Skeletal muscle satellite cell (primary cell): Measurements from ENCODE around the gene SKP1.

ENCODE experiments used
- H3K27me3 ChIP-seq: 2 replicates; pipeline ENCODE4 v1.7.0; 2013; ENCODE audit warnings: low read length; ENCODE audit not compliant: control insufficient read depth, insufficient read depth
- H3K36me3 ChIP-seq: 2 replicates; pipeline ENCODE4 v1.7.0; 2013; ENCODE audit warnings: mild to moderate bottlenecking, control low read depth, low read length; ENCODE audit not compliant: insufficient read depth
- H3K4me1 ChIP-seq: 2 replicates; pipeline ENCODE4 v1.7.0; 2013; ENCODE audit warnings: low read length; ENCODE audit not compliant: control insufficient read depth, insufficient read depth
- H3K4me2 ChIP-seq: 2 replicates; pipeline ENCODE4 v1.7.0; 2013; ENCODE audit warnings: mild to moderate bottlenecking, low read length
- H3K4me3 ChIP-seq: 2 replicates; pipeline ENCODE4 v1.7.0; 2013; ENCODE audit warnings: low read length
- H3K9ac ChIP-seq: 2 replicates; pipeline ENCODE4 v1.7.0; 2013; ENCODE audit warnings: mild to moderate bottlenecking, low read depth, low read length, moderate library complexity
- H3K9me3 ChIP-seq: replicated peaks from 2 replicates; pipeline ENCODE4 v1.7.0; 2013; ENCODE audit warnings: mild to moderate bottlenecking, control low read depth, low read length

The SKP1 gene

DNA sequence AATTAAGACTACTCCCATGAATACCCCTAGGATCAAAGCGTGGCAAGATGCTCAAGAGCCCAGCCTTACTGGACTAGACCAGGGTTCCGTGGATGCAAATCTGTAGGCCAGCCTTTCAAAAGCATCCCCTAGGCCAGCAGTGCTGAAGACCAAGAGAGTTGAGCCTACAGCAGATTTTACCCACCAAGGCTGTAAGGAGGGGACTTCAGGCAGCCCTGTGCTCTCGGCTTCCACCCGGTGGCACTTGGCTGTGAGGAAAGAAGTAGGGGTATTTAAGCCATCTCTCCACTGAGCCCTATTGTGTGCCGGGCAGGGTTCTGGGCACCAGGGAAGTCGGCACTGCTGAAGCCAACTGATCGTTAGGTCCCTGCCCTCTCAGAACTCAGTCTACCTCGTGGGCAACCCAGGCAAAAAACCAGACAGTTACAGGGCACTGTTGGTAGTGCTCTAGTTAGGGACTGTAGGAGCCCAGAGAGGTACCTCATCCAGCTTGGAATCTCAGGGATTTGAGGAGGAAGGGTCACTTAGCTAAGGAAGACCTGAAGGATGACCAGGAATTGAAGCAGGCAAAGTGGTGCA lies 36.8 kb downstream of the SKP1 start:
- Histone ChIP-seq H3K9ac (no peak overlapping the region), H3K4me1 (peaks cover 8% of the 10 kb centered on the region), H3K9me3 (no peaks in the 10 kb centered on the region), H3K4me2 (no peak overlapping the region), H3K36me3 (peaks cover 44% of the 10 kb centered on the region), H3K4me3 (no peak overlapping the region), H3K27me3 (no peaks in the 10 kb centered on the region)

DNA sequence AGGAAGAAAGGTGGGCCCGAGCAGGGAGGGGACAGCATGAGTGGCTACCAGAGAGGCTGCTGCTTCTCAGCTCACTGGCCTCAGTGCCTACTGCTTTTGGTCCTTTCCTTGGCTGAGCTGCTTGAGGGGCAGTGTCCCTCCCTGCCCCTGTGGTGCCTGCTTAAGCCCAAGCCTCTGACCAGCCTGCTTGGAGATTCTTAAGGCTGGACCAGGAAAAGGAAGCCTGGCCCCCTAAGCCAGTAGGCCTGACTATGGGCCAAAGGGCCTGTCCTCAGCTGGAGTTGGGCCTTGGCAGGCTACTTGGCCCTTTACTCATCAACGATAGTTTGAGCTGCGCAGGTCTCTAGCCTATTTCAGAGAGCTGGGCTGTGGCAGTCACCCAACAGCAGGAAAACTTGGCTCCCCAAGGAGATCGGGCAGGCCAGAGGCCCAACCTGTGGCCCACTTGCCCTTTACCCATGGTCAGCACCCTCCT lies 37.3 kb downstream of the SKP1 start:
- H3K9ac ChIP-seq = no peak overlapping the region
- no peak overlapping the region for H3K4me3 ChIP-seq
- no peaks in the 10 kb centered on the region for H3K9me3 ChIP-seq
- peaks cover 8% of the 10 kb centered on the region for H3K4me1 ChIP-seq
- H3K27me3 ChIP-seq = no peaks in the 10 kb centered on the region
- H3K36me3 ChIP-seq = peaks cover 43% of the 10 kb centered on the region
- H3K4me2 ChIP-seq = no peak overlapping the region

DNA sequence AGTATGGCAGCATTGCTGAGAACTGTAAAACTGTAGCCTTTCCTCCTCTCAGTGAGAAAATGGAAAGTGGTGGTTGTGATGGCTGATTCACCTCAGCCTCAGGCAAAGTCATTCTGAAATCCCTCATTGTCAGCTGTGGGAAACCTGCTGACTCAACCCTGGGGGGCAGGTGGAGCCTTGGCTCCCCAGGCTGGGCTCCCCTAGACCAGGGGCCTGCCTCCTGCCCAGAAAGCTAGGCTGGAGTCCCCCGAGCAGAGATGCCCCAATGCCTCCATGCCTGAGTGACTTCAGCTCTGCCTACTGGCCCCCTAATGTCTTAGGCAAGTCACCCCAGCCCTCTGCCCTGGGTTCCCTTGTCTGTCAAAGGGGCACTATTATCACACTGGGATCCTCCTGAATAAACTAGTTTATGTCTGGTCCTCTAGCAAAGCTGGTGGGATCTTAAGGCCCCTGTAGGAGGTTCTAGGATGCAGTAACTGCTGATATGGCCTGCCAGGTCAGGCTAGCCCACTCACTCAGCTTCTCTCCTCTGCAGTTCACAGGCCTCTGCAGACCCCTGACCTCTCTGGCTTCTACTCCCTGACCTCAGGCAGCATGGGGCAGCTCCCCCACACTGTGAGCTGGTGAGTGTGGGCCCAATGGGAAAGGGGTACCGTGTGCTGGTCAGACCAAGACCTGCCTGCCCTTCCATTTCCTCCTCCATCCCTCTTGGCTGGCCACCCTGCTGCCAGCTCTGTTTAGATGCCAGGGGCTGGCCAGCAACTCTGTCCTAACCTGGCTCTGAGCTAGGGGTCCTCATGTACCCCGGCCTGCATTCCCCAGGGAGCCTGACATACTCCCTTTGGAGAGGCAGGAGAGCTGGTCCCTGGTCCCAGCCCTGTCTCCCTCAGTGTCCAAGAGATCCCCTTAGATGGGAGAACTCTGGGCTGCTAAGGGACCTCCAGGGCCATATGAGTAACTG lies 38.1 kb downstream of the SKP1 start:
- H3K36me3 ChIP-seq = peaks cover 44% of the 10 kb centered on the region
- no peak overlapping the region for H3K9ac ChIP-seq
- H3K4me1 ChIP-seq = peaks cover 8% of the 10 kb centered on the region
- H3K4me3 ChIP-seq = no peak overlapping the region
- no peak overlapping the region for H3K4me2 ChIP-seq
- no peaks in the 10 kb centered on the region for H3K9me3 ChIP-seq
- no peaks in the 10 kb centered on the region for H3K27me3 ChIP-seq

DNA sequence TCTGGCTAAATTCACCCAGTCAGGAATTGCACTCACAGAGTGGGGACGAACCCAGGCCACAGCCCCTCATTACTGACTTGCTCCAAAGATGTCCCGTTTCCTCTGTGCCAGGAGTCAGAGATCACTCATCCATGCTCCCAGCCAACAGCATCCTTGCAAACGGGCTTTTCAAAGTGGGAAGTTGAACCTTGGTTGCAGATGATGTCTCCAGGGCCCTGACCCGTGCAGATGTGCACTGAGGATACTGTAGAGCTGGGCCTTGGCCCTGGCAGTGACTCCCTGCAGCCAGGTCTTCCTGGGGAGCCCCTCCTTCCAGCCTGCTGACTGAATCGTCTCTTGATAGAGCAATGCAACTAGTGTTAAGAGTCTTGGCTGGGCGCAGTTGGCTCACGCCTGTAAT lies 40.0 kb downstream of the SKP1 start:
- no peak overlapping the region for H3K4me3 ChIP-seq
- no peak overlapping the region for H3K4me2 ChIP-seq
- no peak overlapping the region for H3K9ac ChIP-seq
- no peaks in the 10 kb centered on the region for H3K27me3 ChIP-seq
- peaks cover 8% of the 10 kb centered on the region for H3K4me1 ChIP-seq
- H3K36me3 ChIP-seq = peaks cover 48% of the 10 kb centered on the region
- no peaks in the 10 kb centered on the region for H3K9me3 ChIP-seq

DNA sequence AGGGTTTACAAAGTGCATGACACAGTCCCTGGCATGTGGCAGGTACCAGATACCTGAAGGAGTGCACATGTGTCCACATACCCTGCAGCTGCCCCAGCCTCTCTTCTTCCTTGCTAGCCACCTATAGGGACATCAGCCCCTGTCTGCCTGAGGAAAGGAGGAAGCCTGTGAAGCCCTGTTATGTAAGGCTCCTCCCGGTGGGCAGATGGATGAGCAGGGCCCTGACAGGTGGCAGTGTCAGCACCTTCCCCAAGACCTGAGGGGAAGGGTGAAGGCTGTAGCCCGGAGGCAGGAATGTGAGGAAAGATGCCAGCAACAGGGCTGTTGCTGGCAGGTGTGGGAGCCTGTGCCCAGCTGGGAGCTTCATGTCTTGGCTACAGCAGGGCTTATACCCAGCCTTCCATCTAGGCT lies 40.5 kb downstream of the SKP1 start:
- Histone ChIP-seq H3K9ac (no peak overlapping the region), H3K36me3 (peaks cover 50% of the 10 kb centered on the region), H3K4me2 (no peak overlapping the region), H3K9me3 (no peaks in the 10 kb centered on the region), H3K4me1 (peaks cover 8% of the 10 kb centered on the region), H3K4me3 (no peak overlapping the region), H3K27me3 (no peaks in the 10 kb centered on the region)

DNA sequence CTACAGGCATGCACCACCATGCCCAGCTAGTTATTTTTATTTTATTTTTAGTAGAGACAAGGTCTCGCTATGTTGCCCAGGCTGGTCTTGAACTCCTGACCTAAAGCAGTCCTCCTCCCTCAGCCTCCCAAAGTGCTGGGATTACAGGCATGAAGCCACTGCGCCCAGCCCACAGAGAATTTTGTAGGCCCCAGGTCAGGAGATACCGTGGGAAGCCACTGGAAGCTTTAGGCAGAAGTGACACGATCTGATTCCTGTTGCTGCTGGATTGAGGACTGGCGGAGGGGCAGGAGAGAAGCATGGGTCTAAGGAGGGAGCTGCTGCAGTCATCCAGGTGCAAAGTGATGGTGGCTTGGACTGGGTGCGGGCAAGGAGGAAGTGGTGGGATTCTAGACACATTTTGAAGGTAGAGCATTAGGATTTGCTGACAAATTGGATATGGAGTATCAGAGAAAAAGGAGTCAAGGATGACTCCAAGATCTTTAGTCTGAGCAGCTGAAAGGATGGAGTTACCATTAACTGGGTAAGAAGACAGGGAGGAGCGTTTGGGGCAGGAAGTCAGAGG lies 41.6 kb downstream of the SKP1 start:
- Histone ChIP-seq H3K9me3 (no peaks in the 10 kb centered on the region), H3K27me3 (no peaks in the 10 kb centered on the region), H3K4me2 (no peak overlapping the region), H3K9ac (no peak overlapping the region), H3K4me1 (peaks cover 8% of the 10 kb centered on the region), H3K4me3 (no peak overlapping the region), H3K36me3 (peaks cover 46% of the 10 kb centered on the region)

DNA sequence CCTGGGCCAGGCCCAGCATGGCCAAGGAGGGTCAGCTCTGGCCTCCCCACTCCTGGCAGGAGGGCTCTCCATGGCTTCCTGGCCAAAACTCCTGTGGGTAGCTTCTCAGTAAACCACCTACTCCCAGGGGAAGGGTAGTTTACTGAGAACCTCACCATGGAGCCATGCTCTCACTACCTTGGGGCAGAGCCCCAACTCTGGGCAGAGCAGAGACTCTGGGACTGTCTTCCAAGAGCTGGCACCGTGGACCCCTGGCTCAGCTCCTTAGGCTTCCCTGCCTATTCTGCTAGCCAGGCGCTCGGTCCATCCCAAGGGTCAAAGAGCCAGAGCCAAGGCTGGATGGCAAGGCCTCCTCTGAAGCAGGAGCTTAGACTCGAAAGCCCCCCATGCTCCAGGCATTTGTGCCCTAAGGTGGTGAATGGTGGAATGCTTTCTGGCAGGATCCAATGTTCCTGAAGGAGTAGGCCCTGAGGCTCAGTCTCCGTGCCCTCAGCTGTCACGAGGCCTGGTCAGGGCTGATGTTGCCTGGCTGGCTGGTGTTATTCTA lies 42.7 kb downstream of the SKP1 start:
- Histone ChIP-seq H3K4me1 (peaks cover 8% of the 10 kb centered on the region), H3K4me3 (no peak overlapping the region), H3K4me2 (no peak overlapping the region), H3K9me3 (no peaks in the 10 kb centered on the region), H3K27me3 (no peaks in the 10 kb centered on the region), H3K9ac (no peak overlapping the region), H3K36me3 (peaks cover 47% of the 10 kb centered on the region)

DNA sequence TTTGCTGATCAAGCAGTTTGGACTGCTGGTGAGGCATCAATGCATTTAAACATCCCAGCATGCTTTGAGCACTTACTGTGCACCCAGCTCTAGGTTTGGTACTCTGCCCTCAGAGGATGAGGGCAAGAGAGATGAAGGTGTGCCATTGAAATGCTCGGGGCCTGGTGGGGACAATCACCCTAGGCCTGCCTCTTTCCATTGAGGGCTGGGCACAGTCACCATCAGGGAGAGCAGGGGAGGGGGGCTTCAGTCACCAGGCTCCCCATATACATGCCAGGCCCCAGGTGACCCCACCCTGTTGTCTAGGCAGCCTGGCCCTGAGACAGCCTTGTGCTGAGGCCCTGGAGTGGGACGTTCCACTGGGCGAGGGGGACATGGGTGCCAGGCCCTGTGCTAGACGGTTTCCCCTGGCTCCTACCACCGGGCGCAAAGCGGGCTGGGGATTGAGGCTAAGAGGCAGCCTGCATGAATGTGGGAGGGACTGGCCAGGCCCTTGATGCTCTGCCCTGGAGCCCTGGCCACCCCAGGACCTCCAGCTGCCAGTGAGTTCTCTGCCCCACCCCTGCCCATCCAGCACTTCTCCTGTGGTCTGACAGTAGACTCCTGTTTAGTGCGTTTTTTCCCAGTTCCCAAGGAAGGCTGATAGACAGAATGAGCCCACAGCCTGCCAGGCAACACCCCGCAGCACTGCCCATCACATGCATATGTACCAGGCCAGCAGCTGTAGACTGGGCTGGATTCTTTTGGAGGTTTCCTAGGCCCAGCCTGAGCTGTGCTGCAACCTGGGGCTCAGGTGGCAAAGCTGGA lies 43.4 kb downstream of the SKP1 start:
- Histone ChIP-seq H3K4me3 (no peak overlapping the region), H3K9me3 (no peaks in the 10 kb centered on the region), H3K27me3 (no peaks in the 10 kb centered on the region), H3K4me1 (peaks cover 5% of the 10 kb centered on the region), H3K9ac (no peak overlapping the region), H3K36me3 (peaks cover 53% of the 10 kb centered on the region), H3K4me2 (no peak overlapping the region)

DNA sequence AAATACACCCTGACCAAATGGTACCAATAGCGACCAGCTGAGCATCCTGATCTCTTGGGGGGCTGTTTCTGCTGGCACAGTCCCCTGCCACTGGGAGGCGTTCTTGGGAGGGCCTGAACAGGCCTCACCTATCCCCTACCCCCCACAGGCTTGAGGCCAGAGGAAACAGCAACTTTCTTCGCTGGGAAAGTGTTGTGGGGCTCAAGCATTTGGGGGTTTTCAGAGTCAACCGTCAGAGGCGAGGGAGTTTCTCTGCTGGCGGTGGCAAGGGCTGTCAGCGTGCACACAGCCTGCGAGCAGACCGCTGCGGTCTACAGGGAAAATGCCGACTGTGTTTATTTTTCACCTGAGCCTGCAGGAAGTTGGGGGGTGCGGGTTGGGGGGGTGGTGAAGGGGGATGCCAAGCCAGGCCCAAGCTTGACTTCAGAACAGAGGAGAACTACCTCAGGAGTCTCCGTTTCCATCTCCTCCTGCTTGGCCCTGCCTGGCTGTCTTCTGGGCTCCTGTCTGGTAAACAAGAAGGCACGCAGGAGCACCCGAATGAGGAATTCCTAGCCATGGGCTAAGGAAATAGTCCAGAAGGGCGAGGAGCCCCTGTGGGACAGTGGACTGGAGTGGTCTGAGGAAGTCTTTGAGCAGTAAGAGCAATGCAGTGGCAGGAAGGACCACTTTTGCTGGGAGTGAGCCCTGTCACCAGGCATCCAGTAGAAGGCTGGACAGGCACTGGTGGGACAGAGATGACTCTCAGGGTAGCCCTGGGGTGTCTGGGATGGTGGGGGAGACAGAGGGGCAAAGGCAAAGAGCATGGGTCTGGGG lies 44.2 kb downstream of the SKP1 start:
- Histone ChIP-seq H3K27me3 (no peaks in the 10 kb centered on the region), H3K4me3 (no peak overlapping the region), H3K9ac (no peak overlapping the region), H3K4me2 (no peak overlapping the region), H3K9me3 (no peaks in the 10 kb centered on the region), H3K4me1 (no peaks in the 10 kb centered on the region), H3K36me3 (peaks cover 53% of the 10 kb centered on the region)

DNA sequence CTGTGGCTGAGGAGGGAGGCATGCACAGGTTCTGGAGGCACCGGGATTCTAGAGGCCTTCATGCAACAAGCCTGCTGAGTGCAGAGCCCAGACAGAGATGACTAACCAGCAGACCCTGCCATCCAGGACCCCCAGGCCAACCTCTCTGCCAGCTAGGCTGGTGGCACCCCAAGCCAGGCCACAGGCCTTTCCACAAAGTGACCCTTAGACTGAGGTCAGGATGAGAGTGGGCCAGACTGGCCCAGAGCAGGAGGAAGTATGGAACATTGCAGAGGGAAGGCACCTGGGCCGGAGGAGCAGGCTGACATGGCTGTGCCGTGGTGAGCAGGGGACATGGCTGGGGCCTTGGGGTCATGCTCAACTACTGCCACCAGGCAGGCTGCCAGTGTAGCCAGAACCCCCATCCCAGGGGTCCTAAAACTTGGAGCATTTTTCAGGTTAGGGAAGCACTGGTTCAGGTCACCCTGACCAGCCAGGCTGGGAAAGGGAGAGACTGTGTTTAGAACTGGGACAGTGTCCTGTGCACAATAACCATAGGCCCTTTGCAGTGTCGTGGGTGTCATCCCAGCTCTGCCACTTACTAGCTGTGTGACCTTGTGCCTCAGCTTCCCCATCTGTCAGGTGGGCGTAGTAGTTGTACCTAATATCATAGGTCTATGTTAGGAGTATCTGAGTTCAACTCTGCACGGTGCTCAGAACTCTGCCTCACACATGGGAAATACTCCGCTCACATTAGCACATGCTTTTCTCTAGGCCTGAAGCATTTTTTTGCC lies 45.0 kb downstream of the SKP1 start:
- Histone ChIP-seq H3K9me3 (no peaks in the 10 kb centered on the region), H3K27me3 (no peaks in the 10 kb centered on the region), H3K4me3 (no peak overlapping the region), H3K4me2 (no peak overlapping the region), H3K9ac (no peak overlapping the region), H3K4me1 (peaks cover 3% of the 10 kb centered on the region), H3K36me3 (peaks cover 55% of the 10 kb centered on the region)
